Pancreas (tissue), 10 donors: ENCODE data around the gene GMPPB. TPM values are rescaled to one million over a fixed set of nuclear protein-coding genes. Genes with fewer than 3 reads are reported as not detected.

ENCODE experiments used
- ATAC-seq, 4 donors: fragments of 200-7000 bp; cut with Tn5 transposase; one replicate each; pipeline versions ENCODE4 v1.8.0 to v1.9.1; 2020; ENCODE audit warnings: mild to moderate bottlenecking in 4 of 4, moderate library complexity in 4 of 4
- DNase-seq, 6 donors: peaks; one replicate each; pipeline ENCODE4 v3.0.0-alpha.2; 2020
- FAIRE-seq: peaks from 2 replicates; lab custom pipeline; 2012; peaks lifted over from hg19 to GRCh38; lab: Jason Lieb, UNC
- H3K27ac ChIP-seq, 4 donors: fragments of 200-600 bp; sonication (generic); 1 replicate in 3 of 4; 2 replicates in 1 of 4; pipeline versions ENCODE4 v1.5.0 to v1.8.0; 2020
- H3K27me3 ChIP-seq, 4 donors: fragments of 200-600 bp; one replicate each; pipeline ENCODE4 v1.8.0; 2021
- H3K36me3 ChIP-seq, 3 donors: fragments of 200-600 bp; sonication (generic) in 1 of 3; one replicate each; pipeline versions ENCODE4 v1.5.0 to v1.8.0; 2020 to 2021
- H3K4me1 ChIP-seq, 3 donors: fragments of 200-600 bp; one replicate each; pipeline ENCODE4 v1.8.0; 2021
- H3K4me3 ChIP-seq, 4 donors: fragments of 200-600 bp; sonication (generic) in 2 of 4; one replicate each; pipeline versions ENCODE4 v1.5.0 to v1.8.0; 2020 to 2021
- H3K9me3 ChIP-seq, 4 donors: fragments of 200-600 bp; one replicate each; pipeline ENCODE4 v1.8.0; 2021
- WGBS, 2 donors: extraction: QIAGEN DNeasy Blood & Tissue Kit; methylation state at CpG; one replicate each; pipeline ENCODE4 v1.1.7; 2013; 5-methylcytosine and 5-hydroxymethylcytosine counted together
- intact Hi-C, 3 donors: fragments of 100-400 bp; cut with DNase I; formaldehyde crosslinking; loops; one replicate each; pipeline versions ENCODE4 v1.11.1 to v1.14.2; 2022
- polyA plus RNA-seq, 2 donors: library from polyadenylated mRNA; stranded (reverse); fragments of 200-250 nt; gene quantifications; one replicate each; pipeline ENCODE4 v1.2.3, GENCODE V29; 2013
- total RNA-seq, 6 donors: library from RNA; stranded (reverse); fragmentation: NEBNext Ultra II Directional in 4 of 6; extraction: Animal tissue kit (Norgen Biotek cat#: 25700) in 4 of 6; gene quantifications; one replicate each; pipeline versions ENCODE4 v1.2.1 to v1.2.4, GENCODE V29; 2021 to 2023
- TF ChIP-seq, protein P1 (sequence below), 4 donors: fragments of 200-600 bp; sonication (generic) in 3 of 4; IDR thresholded peaks; one replicate each; pipeline versions ENCODE4 v1.5.0 to v1.8.0; 2021; ENCODE audit warnings: antibody characterized with exemption in 4 of 4
- donor health status: healthy with polysubstance abuse.
- donor health status: DM: no; HTN: no; CAD: no; lungs with moderate emphysema.
- donor health status: DM: no; HTN: no; CAD: no.
- donor health status: control.
- donor health status: control.
- donor health status: Bipolar disorder and iron deficiency.
- donor health status: DM: yes; HTN: yes; CAD: no.
- donor health status: DM: no; HTN: no; CAD: no.
- donor health status: DM: no; HTN: no; CAD: no.
- donor health status: DM: yes; HTN: yes; CAD: no.

Gene GMPPB
- total and polyA plus RNA-seq, 8 donors: 22.4 to 46.7 (median 34.5) TPM

DNA sequence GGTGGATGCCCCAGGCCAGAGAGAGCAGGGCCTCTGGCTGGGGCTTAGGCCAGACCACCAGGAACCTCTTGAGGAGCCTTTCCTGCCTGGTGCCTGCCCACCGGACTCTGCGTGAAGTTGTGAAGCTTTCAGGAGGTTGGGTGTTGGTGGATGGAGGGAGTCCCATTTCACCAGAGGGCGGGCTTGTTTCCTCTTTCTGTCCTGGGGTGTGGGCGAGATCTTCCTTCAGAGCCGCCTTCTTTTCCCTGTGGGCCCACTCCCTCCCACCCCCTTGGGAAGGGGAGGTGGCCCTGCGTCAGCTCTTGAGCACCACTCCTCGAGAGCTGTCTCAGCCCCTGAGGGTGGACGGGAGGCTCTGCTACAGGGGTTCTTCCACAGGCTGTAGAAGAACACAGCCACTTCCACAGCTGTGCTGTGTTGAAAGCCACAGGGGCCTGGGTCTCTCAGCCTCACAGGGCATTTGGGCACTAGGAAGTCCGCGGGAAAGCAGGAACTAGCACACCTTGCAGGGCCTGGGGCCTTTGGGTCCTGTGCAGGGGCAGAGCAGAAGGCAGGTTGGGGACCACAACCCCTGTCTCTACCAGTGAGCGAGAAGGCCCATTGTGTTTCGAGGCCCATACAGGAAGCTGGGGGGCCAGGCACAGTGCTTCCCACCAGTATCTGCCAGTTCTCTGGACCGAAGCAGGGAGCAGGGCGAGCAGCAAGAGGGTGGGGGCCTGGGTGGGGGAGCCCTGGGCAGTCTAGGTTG lies 6.4 kb downstream of the GMPPB start:
- Histone ChIP-seq H3K9me3 (no peaks in the 10 kb centered on the region), H3K4me1 (peaks cover 0 to 7% (median 0%) of the 10 kb centered on the region in 3 donors), H3K4me3 (no peak overlapping the region), H3K36me3 (peaks cover 0 to 9% (median 5%) of the 10 kb centered on the region in 3 donors), H3K27ac (no peak overlapping the region), H3K27me3 (no peaks in the 10 kb centered on the region)
- DNase-seq: peak in 2 of 6 donors; percentile 39 to 73
- no peak for ATAC-seq
- WGBS, 2 donors: 97% methylated on average over 12 to 14 of the region's 14 CpGs
- intact Hi-C loops: no loop called here
- no peak for FAIRE-seq
- TF ChIP-seq, protein P1, sequence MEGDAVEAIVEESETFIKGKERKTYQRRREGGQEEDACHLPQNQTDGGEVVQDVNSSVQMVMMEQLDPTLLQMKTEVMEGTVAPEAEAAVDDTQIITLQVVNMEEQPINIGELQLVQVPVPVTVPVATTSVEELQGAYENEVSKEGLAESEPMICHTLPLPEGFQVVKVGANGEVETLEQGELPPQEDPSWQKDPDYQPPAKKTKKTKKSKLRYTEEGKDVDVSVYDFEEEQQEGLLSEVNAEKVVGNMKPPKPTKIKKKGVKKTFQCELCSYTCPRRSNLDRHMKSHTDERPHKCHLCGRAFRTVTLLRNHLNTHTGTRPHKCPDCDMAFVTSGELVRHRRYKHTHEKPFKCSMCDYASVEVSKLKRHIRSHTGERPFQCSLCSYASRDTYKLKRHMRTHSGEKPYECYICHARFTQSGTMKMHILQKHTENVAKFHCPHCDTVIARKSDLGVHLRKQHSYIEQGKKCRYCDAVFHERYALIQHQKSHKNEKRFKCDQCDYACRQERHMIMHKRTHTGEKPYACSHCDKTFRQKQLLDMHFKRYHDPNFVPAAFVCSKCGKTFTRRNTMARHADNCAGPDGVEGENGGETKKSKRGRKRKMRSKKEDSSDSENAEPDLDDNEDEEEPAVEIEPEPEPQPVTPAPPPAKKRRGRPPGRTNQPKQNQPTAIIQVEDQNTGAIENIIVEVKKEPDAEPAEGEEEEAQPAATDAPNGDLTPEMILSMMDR (IDR thresholded peaks at IDR 0.05): no peak

GRCh38 chr3:49716691-49717210 lies 7.0 kb downstream of the GMPPB start:
- ATAC-seq (no peak), DNase-seq (peak in 1 of 6 donors; percentile 72), FAIRE-seq (no peak)
- Histone ChIP-seq H3K36me3 (peaks cover 0 to 5% (median 2%) of the 10 kb centered on the region in 3 donors), H3K9me3 (no peaks in the 10 kb centered on the region), H3K27me3 (no peaks in the 10 kb centered on the region), H3K4me3 (no peak overlapping the region), H3K27ac (no peak overlapping the region), H3K4me1 (peaks cover 0 to 4% (median 0%) of the 10 kb centered on the region in 3 donors)
- TF ChIP-seq, protein P1 (IDR thresholded peaks at IDR 0.05): no peak
- WGBS, 2 donors: 93 to 97% methylated on average over 16 of the region's 16 CpGs
- intact Hi-C loops: no loop called here

GRCh38 chr3:49716169-49716568 lies 7.6 kb downstream of the GMPPB start:
- H3K4me1 ChIP-seq: peaks cover 0 to 4% (median 0%) of the 10 kb centered on the region in 3 donors
- H3K27me3 ChIP-seq: no peaks in the 10 kb centered on the region
- DNase-seq: peak in 1 of 6 donors; percentile 67
- H3K9me3 ChIP-seq: no peaks in the 10 kb centered on the region
- H3K36me3 ChIP-seq: no peaks in the 10 kb centered on the region
- ATAC-seq: no peak
- no peak overlapping the region for H3K4me3 ChIP-seq
- TF ChIP-seq, protein P1 (IDR thresholded peaks at IDR 0.05): no peak
- no peak for FAIRE-seq
- H3K27ac ChIP-seq: no peak overlapping the region
- WGBS, 2 donors: 92 to 94% methylated on average over 7 of the region's 7 CpGs
- intact Hi-C loops: no loop called here

- intact Hi-C loops: no loop called here
- H3K9me3 ChIP-seq: no peaks in the 10 kb centered on the region
- no peak for ATAC-seq
- H3K4me1 ChIP-seq: peaks cover 0 to 4% (median 0%) of the 10 kb centered on the region in 3 donors
- peak in 2 of 6 donors; percentile 15 to 61 for DNase-seq
- TF ChIP-seq, protein P1 (IDR thresholded peaks at IDR 0.05): no peak
- no peak overlapping the region for H3K4me3 ChIP-seq
- no peak for FAIRE-seq
- H3K27me3 ChIP-seq: no peaks in the 10 kb centered on the region
- WGBS, 2 donors: 85 to 87% methylated on average over 13 of the region's 13 CpGs
- H3K36me3 ChIP-seq: no peaks in the 10 kb centered on the region
- H3K27ac ChIP-seq: no peak overlapping the region
Measured at GRCh38 chr3:49715611-49716121, 8.1 kb downstream of the GMPPB start.
